ENCODE data around the gene CREB3L2.
"Not testable (repeated sequence)": the region's sequence is repeated elsewhere in the genome, so short reads cannot be mapped to it uniquely, and the experiment has no call there.

The CREB3L2 gene

GRCh38 chr7:137836113-137836509 lies 165.8 kb downstream of the CREB3L2 start:
- no peak for TF ChIP-seq POLR2AphosphoS5 (IDR thresholded peaks at IDR 0.05; ENCODE audit: low read depth, low read length)
- no peak for TF ChIP-seq POLR2A (IDR thresholded peaks at IDR 0.05; ENCODE audit: low read depth, low read length)
- TF ChIP-seq TAF1 (IDR thresholded peaks at IDR 0.05; ENCODE audit: borderline replicate concordance, low read depth, low read length) = no peak
- no peak for FAIRE-seq
- DNase-seq (ENCODE audit: insufficient read length) = no peak

GRCh38 chr7:137835486-137836112 lies 166.3 kb downstream of the CREB3L2 start:
- DNase-seq (ENCODE audit: insufficient read length) (no peak), FAIRE-seq (no peak)
- no peak for TF ChIP-seq POLR2AphosphoS5 (IDR thresholded peaks at IDR 0.05; ENCODE audit: low read depth, low read length)
- no peak for TF ChIP-seq POLR2A (IDR thresholded peaks at IDR 0.05; ENCODE audit: low read depth, low read length)
- TF ChIP-seq TAF1 (IDR thresholded peaks at IDR 0.05; ENCODE audit: borderline replicate concordance, low read depth, low read length) = no peak

- FAIRE-seq (no peak), DNase-seq (ENCODE audit: insufficient read length) (no peak)
- TF ChIP-seq POLR2A (IDR thresholded peaks at IDR 0.05; ENCODE audit: low read depth, low read length) = no peak
- no peak for TF ChIP-seq POLR2AphosphoS5 (IDR thresholded peaks at IDR 0.05; ENCODE audit: low read depth, low read length)
- no peak for TF ChIP-seq TAF1 (IDR thresholded peaks at IDR 0.05; ENCODE audit: borderline replicate concordance, low read depth, low read length)
Observed at GRCh38 chr7:137834552-137834951, 167.3 kb downstream of the CREB3L2 start.

- not testable (repeated sequence) for DNase-seq (ENCODE audit: insufficient read length); FAIRE-seq
Observed at GRCh38 chr7:137832990-137833389, 168.9 kb downstream of the CREB3L2 start.

- DNase-seq (ENCODE audit: insufficient read length) (no peak), FAIRE-seq (no peak)
- TF ChIP-seq POLR2AphosphoS5 (IDR thresholded peaks at IDR 0.05; ENCODE audit: low read depth, low read length) = no peak
- no peak for TF ChIP-seq TAF1 (IDR thresholded peaks at IDR 0.05; ENCODE audit: borderline replicate concordance, low read depth, low read length)
- TF ChIP-seq POLR2A (IDR thresholded peaks at IDR 0.05; ENCODE audit: low read depth, low read length) = no peak
Observed at GRCh38 chr7:137832382-137832781, 169.5 kb downstream of the CREB3L2 start.

GRCh38 chr7:137831555-137831954 lies 170.3 kb downstream of the CREB3L2 start:
- not testable (repeated sequence) for DNase-seq (ENCODE audit: insufficient read length); FAIRE-seq

GRCh38 chr7:137829337-137829992 lies 172.4 kb downstream of the CREB3L2 start:
- DNase-seq (ENCODE audit: insufficient read length) (no peak), FAIRE-seq (no peak)
- no peak for TF ChIP-seq POLR2A (IDR thresholded peaks at IDR 0.05; ENCODE audit: low read depth, low read length)
- TF ChIP-seq TAF1 (IDR thresholded peaks at IDR 0.05; ENCODE audit: borderline replicate concordance, low read depth, low read length) = no peak

- TF ChIP-seq POLR2A (IDR thresholded peaks at IDR 0.05; ENCODE audit: low read depth, low read length) (no peak), TAF1 (IDR thresholded peaks at IDR 0.05; ENCODE audit: borderline replicate concordance, low read depth, low read length) (no peak), POLR2AphosphoS5 (IDR thresholded peaks at IDR 0.05; ENCODE audit: low read depth, low read length) (no peak)
- FAIRE-seq (no peak), DNase-seq (ENCODE audit: insufficient read length) (no peak)
Observed at GRCh38 chr7:137828456-137828855, 173.4 kb downstream of the CREB3L2 start.

GRCh38 chr7:137825489-137825888 lies 176.4 kb downstream of the CREB3L2 start:
- no peak for FAIRE-seq
- no peak for DNase-seq (ENCODE audit: insufficient read length)
- no peak for TF ChIP-seq POLR2A (IDR thresholded peaks at IDR 0.05; ENCODE audit: low read depth, low read length)
- no peak for TF ChIP-seq POLR2AphosphoS5 (IDR thresholded peaks at IDR 0.05; ENCODE audit: low read depth, low read length)
- TF ChIP-seq TAF1 (IDR thresholded peaks at IDR 0.05; ENCODE audit: borderline replicate concordance, low read depth, low read length) = no peak

Data from GM12892 (cell line).